ENCODE results near the gene NLK. TPM values are rescaled to one million over a fixed set of nuclear protein-coding genes. Genes with fewer than 3 reads are reported as not detected.

Gene NLK
- total and polyA plus RNA-seq, 2 donors (not counting 3 experiments of a cell fraction or from before 2014, with no cell fraction given), result 23.8 to 34.2 TPM

- FAIRE-seq (no peak), DNase-seq (ENCODE audit: low read depth, low spot score) (no peak)
- Histone ChIP-seq H3K27ac (ENCODE audit: insufficient read depth, low read depth, low read length) (no peak overlapping the region), H4K20me1 (replicated peaks; ENCODE audit: control insufficient read depth, extremely low read depth, insufficient read depth, low read length) (no peaks in the 10 kb centered on the region), H3K9me1 (replicated peaks; ENCODE audit: control insufficient read depth, extremely low read depth, insufficient read depth, low read length) (no peaks in the 10 kb centered on the region), H3K27me3 (ENCODE audit: control insufficient read depth in 2 of 2, insufficient read depth in 2 of 2, low read length in 2 of 2) (no peaks in the 10 kb centered on the region), H2AFZ (ENCODE audit: low read depth, low read length) (no peak overlapping the region), H3K9ac (replicated peaks; ENCODE audit: extremely low read depth, insufficient read depth, low read length) (no peak overlapping the region), H3K9me3 (replicated peaks; ENCODE audit: control insufficient read depth, insufficient read depth, low read length) (no peaks in the 10 kb centered on the region), H3K4me3 (replicated peaks in 1 of 3; ENCODE audit: insufficient read depth in 1 of 3, low read depth in 1 of 3, low read length in 3 of 3) (no peak overlapping the region), H3K36me3 (ENCODE audit: control insufficient read depth in 2 of 2, extremely low read depth in 1 of 2, insufficient read depth in 2 of 2, low read length in 2 of 2) (no peaks in the 10 kb centered on the region), H3K4me1 (ENCODE audit: control insufficient read depth, extremely low read depth, insufficient read depth, low read length) (peaks cover 21% of the 10 kb centered on the region), H3K79me2 (ENCODE audit: control insufficient read depth, insufficient read depth, low read length) (no peaks in the 10 kb centered on the region), H3K4me2 (ENCODE audit: insufficient read depth, low read length) (no peak overlapping the region)
- dilution Hi-C loops (cut with MboI; ENCODE audit: extremely low pct_ligation_motif_present, low sequenced_read_pairs) (no loop called here), intact Hi-C loops (cut with micrococcal nuclease) (no loop called here)
- TF ChIP-seq EZH2 (IDR thresholded peaks at IDR 0.05; ENCODE audit: borderline replicate concordance, low read depth, low read length, severe bottlenecking), result no peak
- TF ChIP-seq MYC (IDR thresholded peaks at IDR 0.05; ENCODE audit: low read depth, low read length), result no peak
- TF ChIP-seq POLR2A (IDR thresholded peaks at IDR 0.05; ENCODE audit: low read depth, low read length), result no peak
- no peak for TF ChIP-seq MAX (IDR thresholded peaks at IDR 0.05; ENCODE audit: insufficient read depth, insufficient read length)
- TF ChIP-seq JUN (IDR thresholded peaks at IDR 0.05; ENCODE audit: borderline replicate concordance, insufficient read depth, insufficient read length, low read depth), result no peak
- TF ChIP-seq FOS (IDR thresholded peaks at IDR 0.05; ENCODE audit: borderline replicate concordance, insufficient read depth, low read length), result no peak
- TF ChIP-seq GATA2 (IDR thresholded peaks at IDR 0.05; ENCODE audit: insufficient read depth, insufficient read length, low read depth, low read length), result no peak
- no peak for TF ChIP-seq POLR2AphosphoS5 (IDR thresholded peaks at IDR 0.05; ENCODE audit: insufficient read depth, low read depth, low read length)
- TF ChIP-seq CTCF (IDR thresholded peaks at IDR 0.05; ENCODE audit: extremely low read depth in 1 of 2, insufficient read depth in 1 of 2, low read depth in 1 of 2, low read length in 2 of 2), result no peak
- BruUV-seq (replicated peaks), result no TSS peak
- POLR2A ChIA-PET, result interaction anchor here (0.7 kb wide), 1 partner anchor 11 kb away, joined by 3 read pairs; no protein-coding TSS in a partner anchor
- CTCF ChIA-PET, result interaction anchor here (0.7 to 1.4 kb wide), 7 partner anchors 10 to 195 kb away, joined by 3 to 5 read pairs (median 3); partner anchors contain the start of gene LYRM9
Observed at GRCh38 chr17:28030386-28030785, 12.1 kb upstream of the NLK start.

Data from endothelial cell of umbilical vein (primary cell).